ENCODE data around the gene TPM2.

TPM2 gene

GRCh38 chr9:35732800-35733541 is 43.2 kb upstream of the TPM2 start:
- TF ChIP-seq CTCF (IDR thresholded peaks at IDR 0.05; ENCODE audit: low read depth, low read length, missing control alignments), result no peak
- DNase-seq (ENCODE audit: low read depth), result no peak
- H3K4me3 ChIP-seq (ENCODE audit: low read depth, low read length), result peak overlapping the region; percentile 71

DNA sequence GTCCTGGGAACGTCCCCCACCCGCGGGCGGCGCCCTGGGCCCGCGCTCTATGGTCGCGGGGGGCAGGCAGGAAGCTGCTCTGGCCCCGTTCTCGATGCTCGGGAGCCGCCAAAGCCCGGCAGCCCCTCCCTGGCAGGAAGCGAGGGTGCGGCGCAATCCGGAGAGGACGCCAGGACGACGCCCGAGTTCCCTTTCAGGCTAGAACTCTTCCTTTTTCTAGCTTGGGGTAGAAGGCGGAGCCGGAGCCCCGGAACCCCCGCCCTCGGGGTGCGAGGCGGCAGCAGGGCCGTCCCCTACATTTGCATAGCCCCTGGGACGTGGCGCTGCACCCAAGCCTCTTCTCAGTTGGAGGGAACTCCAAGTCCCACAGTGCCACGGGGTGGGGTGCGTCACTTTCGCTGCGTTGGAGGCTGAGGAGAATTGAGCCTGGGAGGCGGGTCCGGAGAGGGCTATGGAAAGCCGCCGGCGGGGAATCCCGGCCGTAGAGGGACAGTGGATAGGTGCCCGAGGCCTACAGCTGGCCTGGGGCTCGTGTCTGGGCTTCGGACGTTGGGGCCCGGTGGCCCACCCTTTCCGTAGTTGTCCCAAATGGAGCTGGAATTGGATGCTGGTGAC is 42.6 kb upstream of the TPM2 start, which contains the start of the genes CREB3 and TLN1:
CREB3 (plus strand) TSS at position 482 of the 615 bp plus-strand sequence; CDS start at position 589, 107 bp downstream.
TLN1 (minus strand) TSS at position 11 of the 615 bp plus-strand sequence. CDS start 6,501 bp downstream, outside the sequence.
- H3K4me3 ChIP-seq (ENCODE audit: low read depth, low read length), result peak within 1 kb of the TSS; percentile 71
- DNase-seq (ENCODE audit: low read depth), result peak; percentile 94
- TF ChIP-seq CTCF (IDR thresholded peaks at IDR 0.05; ENCODE audit: low read depth, low read length, missing control alignments), result no peak

- H3K4me3 ChIP-seq (ENCODE audit: low read depth, low read length), result peak overlapping the region; percentile 71
- DNase-seq (ENCODE audit: low read depth), result no peak
- TF ChIP-seq CTCF (IDR thresholded peaks at IDR 0.05; ENCODE audit: low read depth, low read length, missing control alignments), result no peak
These were observed 41.9 kb upstream of the TPM2 start for GRCh38 chr9:35731415-35732184.

GRCh38 chr9:35730486-35730854 is 40.7 kb upstream of the TPM2 start:
- TF ChIP-seq CTCF (IDR thresholded peaks at IDR 0.05; ENCODE audit: low read depth, low read length, missing control alignments), result no peak
- peak overlapping the region; percentile 71 for H3K4me3 ChIP-seq (ENCODE audit: low read depth, low read length)
- DNase-seq (ENCODE audit: low read depth), result no peak

DNA sequence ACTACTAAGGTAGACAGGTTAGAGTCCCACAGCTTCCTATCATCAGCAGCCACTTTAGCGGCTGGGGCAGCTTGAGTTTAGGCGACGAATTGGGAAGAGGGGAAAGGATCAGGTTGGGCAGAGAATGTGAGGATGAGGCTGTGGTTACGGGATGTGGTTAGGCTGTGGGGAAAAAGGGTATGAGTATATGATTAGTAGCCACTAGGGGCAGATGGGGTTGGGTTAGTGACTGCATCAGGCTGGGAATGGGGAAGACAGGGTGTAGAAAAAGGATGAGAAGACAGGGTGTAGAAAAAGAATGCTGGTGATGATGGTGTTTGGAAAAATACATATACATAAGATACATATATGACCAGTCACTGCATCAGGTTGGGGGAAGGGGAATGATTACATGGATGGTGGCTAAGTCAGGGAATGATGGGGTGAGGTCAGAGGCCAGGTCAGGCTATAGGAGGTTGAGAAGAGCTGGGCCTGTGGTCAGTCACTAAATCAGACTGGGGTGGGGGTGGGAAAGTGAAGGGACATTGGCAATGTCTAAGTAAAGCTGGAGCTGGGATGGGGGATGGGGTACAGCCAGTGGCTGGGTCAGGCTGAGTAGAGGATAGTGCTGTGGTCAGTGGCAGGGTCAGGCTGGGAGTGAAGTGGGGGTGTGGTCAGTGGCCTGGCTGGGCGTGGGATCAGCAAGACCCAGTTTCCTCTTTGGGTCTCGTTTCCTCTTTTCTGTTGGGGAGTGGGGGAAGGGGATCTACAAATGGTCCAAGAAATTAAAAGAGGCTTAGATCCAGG is 40.2 kb upstream of the TPM2 start:
- DNase-seq (ENCODE audit: low read depth), result no peak
- TF ChIP-seq CTCF (IDR thresholded peaks at IDR 0.05; ENCODE audit: low read depth, low read length, missing control alignments), result peak; percentile 78
- H3K4me3 ChIP-seq (ENCODE audit: low read depth, low read length), result peak overlapping the region; percentile 71

DNA sequence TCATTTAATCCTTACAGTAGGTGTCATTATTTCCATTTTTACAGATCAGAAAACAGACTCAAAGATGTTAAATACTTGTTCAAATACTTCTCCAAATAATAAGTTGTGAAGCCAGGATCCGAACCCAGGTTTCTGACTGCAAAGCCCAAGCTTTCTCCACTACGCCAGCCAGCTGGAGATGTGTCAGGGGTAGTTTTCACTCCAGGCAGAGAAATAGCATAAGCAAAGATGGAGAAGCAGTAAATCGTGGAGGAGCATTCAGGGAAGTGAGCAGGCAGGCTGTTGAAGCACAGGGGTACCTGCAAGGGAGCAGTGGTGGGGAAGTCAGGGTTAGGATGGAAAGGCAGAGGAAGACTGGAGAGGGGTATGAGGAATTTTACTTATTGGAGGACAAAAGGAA is 39.4 kb upstream of the TPM2 start:
- peak overlapping the region; percentile 71 for H3K4me3 ChIP-seq (ENCODE audit: low read depth, low read length)
- no peak for TF ChIP-seq CTCF (IDR thresholded peaks at IDR 0.05; ENCODE audit: low read depth, low read length, missing control alignments)
- no peak for DNase-seq (ENCODE audit: low read depth)
